Measurements from ENCODE around the gene SMIM5.

DNA sequence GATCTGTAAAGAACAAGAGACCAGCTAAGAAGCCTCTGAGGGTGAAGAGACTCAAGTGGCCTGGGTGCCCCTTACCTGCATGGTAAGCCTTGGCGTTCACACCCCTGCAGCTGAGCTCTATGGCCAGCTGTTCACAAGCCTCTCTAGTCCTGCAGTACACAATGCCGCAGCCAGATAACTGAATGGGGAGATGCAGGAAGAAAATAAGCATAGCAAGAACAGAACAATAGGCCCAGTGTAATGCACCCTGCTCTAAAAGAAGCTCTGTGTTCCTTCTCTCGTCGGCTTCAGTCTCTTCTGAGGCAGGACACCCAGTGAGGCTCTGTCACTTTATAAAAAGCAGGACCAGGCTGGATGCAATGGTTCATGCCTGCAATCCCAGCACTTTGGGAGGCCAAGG lies 28.3 kb downstream of the SMIM5 start:
- TF ChIP-seq TAF1 (IDR thresholded peaks at IDR 0.05; ENCODE audit: low read depth), result no peak
- TF ChIP-seq SMC3 (conservative IDR thresholded peaks at IDR 0.05; ENCODE audit: poor library complexity), result no peak
- no peak for TF ChIP-seq POLR2AphosphoS5 (IDR thresholded peaks at IDR 0.05)
- TF ChIP-seq CTCF (IDR thresholded peaks at IDR 0.05; ENCODE audit: poor library complexity, severe bottlenecking), result no peak
